Neural crest cell (in vitro differentiated cells): ENCODE results near the gene AARS2. TPM values are rescaled to one million over a fixed set of nuclear protein-coding genes. Genes with fewer than 3 reads are reported as not detected.
A peak's percentile ranks its signal among the peaks of the same experiment; 100 is the strongest.

Source experiments
- DNase-seq: peaks from one replicate; pipeline ENCODE4 v3.0.0; 2021; ENCODE audit warnings: low read depth, mixed read lengths, low spot score
- H3K27ac Mint-ChIP-seq: one replicate; pipeline ENCODE4 v1.8.0; 2021; ENCODE audit warnings: mild to moderate bottlenecking, mixed read lengths; ENCODE audit not compliant: unreplicated experiment
- H3K27me3 Mint-ChIP-seq: 2 replicates; pipeline ENCODE4 v1.8.0; 2021; ENCODE audit warnings: low read depth, mild to moderate bottlenecking, mixed read lengths
- H3K36me3 Mint-ChIP-seq: 2 replicates; pipeline ENCODE4 v1.8.0; 2021; ENCODE audit warnings: low read depth, mild to moderate bottlenecking, mixed read lengths
- H3K4me1 Mint-ChIP-seq: 2 replicates; pipeline ENCODE4 v1.8.0; 2021; ENCODE audit warnings: mixed read lengths
- H3K4me3 Mint-ChIP-seq: one replicate; pipeline ENCODE4 v1.8.0; 2021; ENCODE audit warnings: mild to moderate bottlenecking, mixed read lengths
- H3K9me3 Mint-ChIP-seq: 2 replicates; pipeline ENCODE4 v1.8.0; 2021; ENCODE audit warnings: mixed read lengths
- CTCF ChIP-seq: fragments of 200-600 bp; sonication (generic); conservative IDR thresholded peaks from 2 replicates; pipeline ENCODE4 v1.5.0; 2021; ENCODE audit warnings: antibody characterized with exemption, mild to moderate bottlenecking
- total RNA-seq: library from RNA; stranded (reverse); gene quantifications from 2 replicates; pipeline ENCODE4 v1.2.1, GENCODE V29; 2021

The AARS2 gene
- total RNA-seq, 1 donor from 2014 or later = 33.6 TPM

- no peaks in the 10 kb centered on the region for H3K4me1 Mint-ChIP-seq
- H3K27ac Mint-ChIP-seq = no peak overlapping the region
- no peak for DNase-seq
- no peaks in the 10 kb centered on the region for H3K9me3 Mint-ChIP-seq
- H3K36me3 Mint-ChIP-seq = no peaks in the 10 kb centered on the region
- no peak for TF ChIP-seq CTCF
- no peak overlapping the region for H3K4me3 Mint-ChIP-seq
- peaks cover 74% of the 10 kb centered on the region for H3K27me3 Mint-ChIP-seq
These were observed 27.4 kb downstream of the AARS2 start for GRCh38 chr6:44285552-44286284.

GRCh38 chr6:44284867-44285266 is 28.3 kb downstream of the AARS2 start:
- TF ChIP-seq CTCF = no peak
- DNase-seq = no peak
- H3K9me3 Mint-ChIP-seq = no peaks in the 10 kb centered on the region
- no peaks in the 10 kb centered on the region for H3K4me1 Mint-ChIP-seq
- peaks cover 73% of the 10 kb centered on the region for H3K27me3 Mint-ChIP-seq
- no peaks in the 10 kb centered on the region for H3K36me3 Mint-ChIP-seq
- H3K4me3 Mint-ChIP-seq = no peak overlapping the region
- H3K27ac Mint-ChIP-seq = no peak overlapping the region

GRCh38 chr6:44284121-44284520 is 29.0 kb downstream of the AARS2 start:
- no peak for TF ChIP-seq CTCF
- no peaks in the 10 kb centered on the region for H3K36me3 Mint-ChIP-seq
- H3K27ac Mint-ChIP-seq = no peak overlapping the region
- H3K9me3 Mint-ChIP-seq = no peaks in the 10 kb centered on the region
- H3K4me1 Mint-ChIP-seq = no peaks in the 10 kb centered on the region
- DNase-seq = no peak
- H3K4me3 Mint-ChIP-seq = no peak overlapping the region
- H3K27me3 Mint-ChIP-seq = peaks cover 71% of the 10 kb centered on the region

GRCh38 chr6:44278774-44279697 is 34.1 kb downstream of the AARS2 start:
- Mint-ChIP-seq H3K9me3 (no peaks in the 10 kb centered on the region), H3K27me3 (peaks cover 31% of the 10 kb centered on the region), H3K4me1 (peaks cover 6% of the 10 kb centered on the region), H3K27ac (peak overlapping the region; percentile 62), H3K4me3 (no peak overlapping the region), H3K36me3 (peaks cover 4% of the 10 kb centered on the region)
- TF ChIP-seq CTCF = no peak
- no peak for DNase-seq

- H3K27ac Mint-ChIP-seq = no peak overlapping the region
These were observed 34.8 kb downstream of the AARS2 start for GRCh38 chr6:44278315-44278714.

More at GRCh38 chr6:44278315-44278714, 34.8 kb downstream of the AARS2 start:
- peaks cover 4% of the 10 kb centered on the region for H3K36me3 Mint-ChIP-seq
- no peak overlapping the region for H3K4me3 Mint-ChIP-seq
- DNase-seq = no peak
- H3K27me3 Mint-ChIP-seq = peaks cover 23% of the 10 kb centered on the region
- no peaks in the 10 kb centered on the region for H3K9me3 Mint-ChIP-seq
- no peak for TF ChIP-seq CTCF
- peaks cover 6% of the 10 kb centered on the region for H3K4me1 Mint-ChIP-seq
